DOHH2 (cell line): Measurements from ENCODE around the gene PRDM1.

Experiments
- H3F3A ChIP-seq: fragments of 200-600 bp; sonication (generic), shearing (Covaris generic); 2 replicates; pipeline ENCODE4 v1.6.0; 2016; ENCODE audit warnings: antibody characterized with exemption, mild to moderate bottlenecking; ENCODE audit not compliant: control insufficient read depth, insufficient read depth
- H3K27ac ChIP-seq: fragments of 200-600 bp; sonication (generic); 2 replicates; pipeline ENCODE4 v1.5.1; 2014; ENCODE audit warnings: low read depth, mild to moderate bottlenecking, low read length, moderate library complexity
- H3K27me3 ChIP-seq: fragments of 200-600 bp; sonication (generic); 2 replicates; pipeline ENCODE4 v1.6.1; 2014; ENCODE audit warnings: mild to moderate bottlenecking, low read length, mixed read lengths; ENCODE audit not compliant: control insufficient read depth
- H3K36me3 ChIP-seq: fragments of 200-600 bp; sonication (generic); 2 replicates; pipeline ENCODE4 v1.6.1; 2014; ENCODE audit warnings: mild to moderate bottlenecking, low read length, moderate library complexity, mixed read lengths; ENCODE audit not compliant: control insufficient read depth
- H3K4me1 ChIP-seq: fragments of 200-600 bp; sonication (generic); 2 replicates; pipeline ENCODE4 v1.6.1; 2014; ENCODE audit warnings: mild to moderate bottlenecking, low read length, mixed read lengths; ENCODE audit not compliant: control insufficient read depth
- H3K4me2 ChIP-seq: fragments of 200-600 bp; sonication (generic); 2 replicates; pipeline ENCODE4 v1.6.0; 2014; ENCODE audit warnings: mild to moderate bottlenecking, low read length, moderate library complexity
- H3K4me3 ChIP-seq: fragments of 200-600 bp; sonication (generic); 2 replicates; pipeline ENCODE4 v1.5.1; 2014; ENCODE audit warnings: mild to moderate bottlenecking, low read length, mixed read lengths
- H3K79me2 ChIP-seq: fragments of 200-600 bp; sonication (generic); 2 replicates; pipeline ENCODE4 v1.6.1; 2014; ENCODE audit warnings: mild to moderate bottlenecking, low read length, mixed read lengths; ENCODE audit not compliant: control insufficient read depth
- H3K9me2 ChIP-seq: fragments of 200-600 bp; sonication (generic); replicated peaks from 2 replicates; pipeline ENCODE4 v1.6.1; 2014; ENCODE audit warnings: mild to moderate bottlenecking, low read length, mixed read lengths; ENCODE audit not compliant: control insufficient read depth
- H3K9me3 ChIP-seq: fragments of 200-600 bp; sonication (generic); 2 replicates; pipeline ENCODE4 v1.6.1; 2014; ENCODE audit warnings: antibody characterized with exemption, low read length, mixed read lengths; ENCODE audit not compliant: control insufficient read depth, insufficient read depth
- H4K20me1 ChIP-seq: fragments of 200-600 bp; sonication (generic); 2 replicates; pipeline ENCODE4 v1.6.0; 2014; ENCODE audit warnings: low read depth, mild to moderate bottlenecking, antibody characterized with exemption, low read length, moderate library complexity; ENCODE audit not compliant: control insufficient read depth, insufficient read depth
- CTCF ChIP-seq: fragments of 200-600 bp; sonication (generic); IDR thresholded peaks from one replicate; pipeline ENCODE4 v1.5.1; 2014; ENCODE audit warnings: antibody characterized with exemption, mild to moderate bottlenecking, low read depth, low read length; ENCODE audit not compliant: poor library complexity, severe bottlenecking
- EZH2phosphoT487 ChIP-seq: fragments of 200-600 bp; sonication (generic); IDR thresholded peaks from 2 replicates; pipeline ENCODE4 v1.6.1; 2017; ENCODE audit warnings: borderline replicate concordance, mild to moderate bottlenecking, antibody characterized with exemption, low read length, moderate library complexity, mixed read lengths

Gene PRDM1

GRCh38 chr6:106125925-106126435 lies 39.8 kb downstream of the PRDM1 start:
- no peak for TF ChIP-seq CTCF
- no peak for TF ChIP-seq EZH2phosphoT487
- peaks cover 7% of the 10 kb centered on the region for H3K27me3 ChIP-seq
- H3K9me3 ChIP-seq = no peaks in the 10 kb centered on the region
- H3K4me1 ChIP-seq = no peaks in the 10 kb centered on the region
- H3F3A ChIP-seq = no peaks in the 10 kb centered on the region
- no peaks in the 10 kb centered on the region for H3K36me3 ChIP-seq
- H3K27ac ChIP-seq = no peak overlapping the region
- H3K4me2 ChIP-seq = peak overlapping the region; percentile 10; the same call in 1 of the 2 replicates
- H3K4me3 ChIP-seq = no peak overlapping the region
- no peaks in the 10 kb centered on the region for H3K9me2 ChIP-seq
- no peaks in the 10 kb centered on the region for H4K20me1 ChIP-seq
- no peaks in the 10 kb centered on the region for H3K79me2 ChIP-seq

- no peaks in the 10 kb centered on the region for H3F3A ChIP-seq
- H3K4me1 ChIP-seq = no peaks in the 10 kb centered on the region
- H3K27me3 ChIP-seq = peaks cover 7% of the 10 kb centered on the region
- no peaks in the 10 kb centered on the region for H4K20me1 ChIP-seq
- no peak overlapping the region for H3K27ac ChIP-seq
- H3K36me3 ChIP-seq = no peaks in the 10 kb centered on the region
- H3K4me3 ChIP-seq = no peak overlapping the region
- no peaks in the 10 kb centered on the region for H3K9me2 ChIP-seq
- H3K4me2 ChIP-seq = no peak overlapping the region; the same call in 1 of the 2 replicates
- no peaks in the 10 kb centered on the region for H3K79me2 ChIP-seq
- no peak for TF ChIP-seq CTCF
- no peak for TF ChIP-seq EZH2phosphoT487
- no peaks in the 10 kb centered on the region for H3K9me3 ChIP-seq
Measured at GRCh38 chr6:106126482-106126881, 40.3 kb downstream of the PRDM1 start.

- H3K9me2 ChIP-seq = no peaks in the 10 kb centered on the region
- no peaks in the 10 kb centered on the region for H3K4me1 ChIP-seq
- H3F3A ChIP-seq = no peaks in the 10 kb centered on the region
- no peaks in the 10 kb centered on the region for H3K79me2 ChIP-seq
- no peak overlapping the region for H3K4me2 ChIP-seq
- TF ChIP-seq EZH2phosphoT487 = no peak
- no peak for TF ChIP-seq CTCF
- H3K9me3 ChIP-seq = no peaks in the 10 kb centered on the region
- no peak overlapping the region for H3K27ac ChIP-seq
- H4K20me1 ChIP-seq = no peaks in the 10 kb centered on the region
- no peaks in the 10 kb centered on the region for H3K36me3 ChIP-seq
- H3K27me3 ChIP-seq = peaks cover 7% of the 10 kb centered on the region
- H3K4me3 ChIP-seq = no peak overlapping the region
Measured at GRCh38 chr6:106128981-106129781, 43.0 kb downstream of the PRDM1 start.
